GM19395 (cell line): ENCODE measurements around the gene EXOSC10.
"Not testable (repeated sequence)": the region's sequence is repeated elsewhere in the genome, so short reads cannot be mapped to it uniquely, and the experiment has no call there.

Experiments
- ATAC-seq: cut with Tn5 transposase; IDR thresholded peaks from one replicate; pipeline ENCODE4 v1.9.1; 2021; ENCODE audit warnings: mild to moderate bottlenecking, moderate library complexity; ENCODE audit not compliant: unreplicated experiment

Gene EXOSC10

GRCh38 chr1:11114966-11115365 is 15.3 kb upstream of the EXOSC10 start:
- no peak for ATAC-seq

GRCh38 chr1:11109047-11109760 is 9.5 kb upstream of the EXOSC10 start:
- no peak for ATAC-seq

- no peak for ATAC-seq
These were observed 7.9 kb upstream of the EXOSC10 start for GRCh38 chr1:11107599-11107998.

- ATAC-seq: no peak
These were observed 5.9 kb upstream of the EXOSC10 start for GRCh38 chr1:11105586-11105985.

- ATAC-seq: no peak
These were observed 1.7 kb upstream of the EXOSC10 start for GRCh38 chr1:11101347-11101746.

- ATAC-seq: not testable (repeated sequence)
These were observed 1.1 kb upstream of the EXOSC10 start for GRCh38 chr1:11100806-11101205.

- ATAC-seq: no peak
These were observed 452 bp upstream of the EXOSC10 start for GRCh38 chr1:11100149-11100493.

GRCh38 chr1:11098931-11099309 is 749 bp downstream of the EXOSC10 start:
- ATAC-seq: no peak

GRCh38 chr1:11083784-11084183 is 15.9 kb downstream of the EXOSC10 start:
- ATAC-seq: not testable (repeated sequence)

- no peak for ATAC-seq
These were observed 18.7 kb downstream of the EXOSC10 start for GRCh38 chr1:11080931-11081330.

GRCh38 chr1:11078631-11079030 is 21.0 kb downstream of the EXOSC10 start:
- ATAC-seq: no peak

GRCh38 chr1:11073398-11073797 is 26.3 kb downstream of the EXOSC10 start:
- ATAC-seq: not testable (repeated sequence)

- no peak for ATAC-seq
These were observed 27.3 kb downstream of the EXOSC10 start for GRCh38 chr1:11072216-11072917.

GRCh38 chr1:11071463-11072215 is 28.0 kb downstream of the EXOSC10 start:
- no peak for ATAC-seq

GRCh38 chr1:11070876-11071275 is 28.8 kb downstream of the EXOSC10 start:
- no peak for ATAC-seq

GRCh38 chr1:11068600-11069473 is 30.8 kb downstream of the EXOSC10 start:
- ATAC-seq: no peak

GRCh38 chr1:11067716-11068599 is 31.7 kb downstream of the EXOSC10 start:
- no peak for ATAC-seq

- no peak for ATAC-seq
These were observed 33.9 kb downstream of the EXOSC10 start for GRCh38 chr1:11065796-11066195.

GRCh38 chr1:11064942-11065341 is 34.7 kb downstream of the EXOSC10 start:
- no peak for ATAC-seq
